Measurements from ENCODE around the gene RASAL2.

RASAL2 gene

DNA sequence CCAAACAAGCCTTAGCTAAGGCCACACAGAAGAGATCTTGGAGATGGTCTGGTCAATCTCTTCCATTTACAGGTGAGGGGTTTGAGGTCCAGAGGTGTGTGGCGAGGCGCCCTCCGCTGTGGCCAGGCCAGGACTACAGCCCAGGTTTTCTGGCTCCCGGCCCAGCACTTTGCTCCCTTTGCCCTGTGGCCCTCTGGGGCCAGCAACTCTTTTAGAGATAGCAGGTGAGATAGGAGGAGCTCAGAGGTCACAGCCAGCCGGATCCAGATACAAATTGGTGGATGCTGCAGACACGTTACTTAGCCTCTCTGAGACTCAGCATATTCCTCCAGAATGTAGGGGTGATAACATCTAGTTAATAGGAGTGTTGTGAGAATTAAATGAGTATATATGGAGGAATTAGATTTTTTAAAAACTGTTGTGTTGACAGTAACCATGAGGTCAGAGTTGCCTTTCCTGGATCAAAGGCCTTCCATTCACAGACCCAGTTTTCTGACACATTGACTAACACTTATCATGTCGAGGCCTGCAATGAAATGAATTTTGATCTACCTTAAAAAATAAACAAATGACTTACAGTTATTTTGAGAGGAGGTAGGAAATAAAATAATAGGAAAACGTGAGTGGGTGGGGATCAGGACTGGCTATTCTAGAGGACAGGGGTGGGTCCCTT, 435.6 kb downstream of the RASAL2 start:
- no peak overlapping the region for H3K4me3 ChIP-seq (ENCODE audit: control insufficient read depth, low read depth, low read length)
- no peak for DNase-seq (ENCODE audit: low read depth)
- TF ChIP-seq, protein P1, sequence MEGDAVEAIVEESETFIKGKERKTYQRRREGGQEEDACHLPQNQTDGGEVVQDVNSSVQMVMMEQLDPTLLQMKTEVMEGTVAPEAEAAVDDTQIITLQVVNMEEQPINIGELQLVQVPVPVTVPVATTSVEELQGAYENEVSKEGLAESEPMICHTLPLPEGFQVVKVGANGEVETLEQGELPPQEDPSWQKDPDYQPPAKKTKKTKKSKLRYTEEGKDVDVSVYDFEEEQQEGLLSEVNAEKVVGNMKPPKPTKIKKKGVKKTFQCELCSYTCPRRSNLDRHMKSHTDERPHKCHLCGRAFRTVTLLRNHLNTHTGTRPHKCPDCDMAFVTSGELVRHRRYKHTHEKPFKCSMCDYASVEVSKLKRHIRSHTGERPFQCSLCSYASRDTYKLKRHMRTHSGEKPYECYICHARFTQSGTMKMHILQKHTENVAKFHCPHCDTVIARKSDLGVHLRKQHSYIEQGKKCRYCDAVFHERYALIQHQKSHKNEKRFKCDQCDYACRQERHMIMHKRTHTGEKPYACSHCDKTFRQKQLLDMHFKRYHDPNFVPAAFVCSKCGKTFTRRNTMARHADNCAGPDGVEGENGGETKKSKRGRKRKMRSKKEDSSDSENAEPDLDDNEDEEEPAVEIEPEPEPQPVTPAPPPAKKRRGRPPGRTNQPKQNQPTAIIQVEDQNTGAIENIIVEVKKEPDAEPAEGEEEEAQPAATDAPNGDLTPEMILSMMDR (IDR thresholded peaks at IDR 0.05; ENCODE audit: control insufficient read depth, insufficient read depth, low read depth, low read length, missing control alignments) = no peak

DNA sequence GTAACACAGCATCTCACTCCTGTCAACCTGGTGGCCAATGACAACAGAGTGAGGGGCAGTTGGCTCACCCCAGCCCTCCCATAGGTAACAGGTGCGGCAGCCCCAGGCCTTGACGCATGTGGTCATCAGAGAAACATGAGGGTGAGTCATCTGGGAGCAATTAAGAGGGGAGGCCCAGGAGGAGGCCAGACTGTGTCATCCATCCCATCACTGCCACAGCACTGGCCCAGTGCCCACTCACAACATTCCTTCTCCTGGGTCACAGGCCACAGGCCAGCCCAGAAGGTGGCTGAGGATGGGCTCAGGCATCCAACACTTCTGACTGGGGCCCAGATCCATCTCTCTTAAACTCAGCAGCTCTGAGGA, 436.1 kb downstream of the RASAL2 start:
- TF ChIP-seq, protein P1 (IDR thresholded peaks at IDR 0.05; ENCODE audit: control insufficient read depth, insufficient read depth, low read depth, low read length, missing control alignments) = no peak
- H3K4me3 ChIP-seq (ENCODE audit: control insufficient read depth, low read depth, low read length) = no peak overlapping the region

DNA sequence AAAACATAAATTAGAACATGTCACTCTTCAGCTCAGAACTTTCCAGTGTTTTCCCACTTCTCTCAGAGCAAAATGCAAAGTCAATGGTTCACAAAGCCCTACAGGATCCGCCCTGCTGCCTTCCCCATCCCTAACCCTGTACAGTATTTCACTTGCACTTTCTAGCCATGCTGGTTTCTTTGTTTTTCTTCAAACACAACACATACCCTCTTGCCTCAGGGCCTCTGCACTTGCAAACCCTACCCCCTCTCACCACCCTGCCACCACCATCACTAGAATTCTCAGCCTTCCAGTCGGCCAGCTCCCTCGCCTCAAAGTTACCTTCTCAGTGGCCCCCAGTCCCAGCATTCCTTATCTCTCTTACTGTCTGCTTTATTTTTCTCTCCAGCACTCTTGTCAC, 436.6 kb downstream of the RASAL2 start:
- TF ChIP-seq, protein P1 (IDR thresholded peaks at IDR 0.05; ENCODE audit: control insufficient read depth, insufficient read depth, low read depth, low read length, missing control alignments) = no peak
- DNase-seq (ENCODE audit: low read depth) = no peak
- no peak overlapping the region for H3K4me3 ChIP-seq (ENCODE audit: control insufficient read depth, low read depth, low read length)

More for the DNA sequence above, 436.1 kb downstream of the RASAL2 start:
- DNase-seq (ENCODE audit: low read depth) = no peak

DNA sequence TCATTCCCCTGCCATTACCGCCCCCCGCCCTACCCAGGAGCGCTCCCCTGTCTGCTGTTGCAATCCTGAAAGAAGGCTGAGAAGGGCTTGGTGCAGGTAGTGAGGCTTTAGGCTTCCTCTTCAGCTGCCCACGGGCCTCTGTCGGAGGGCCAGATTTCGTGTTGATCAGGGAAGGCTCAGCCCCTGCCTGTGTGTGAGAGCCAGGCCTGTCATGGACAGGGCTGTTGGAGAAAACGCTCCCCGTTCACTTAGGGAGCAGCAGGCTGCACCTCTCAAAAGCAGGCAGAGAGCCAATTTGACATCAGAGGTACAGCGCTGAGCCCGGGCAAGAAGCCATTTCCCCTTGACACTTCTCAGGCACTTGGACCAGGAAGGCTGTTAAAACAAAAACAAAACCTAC, 438.0 kb downstream of the RASAL2 start:
- DNase-seq (ENCODE audit: low read depth) = no peak

DNA sequence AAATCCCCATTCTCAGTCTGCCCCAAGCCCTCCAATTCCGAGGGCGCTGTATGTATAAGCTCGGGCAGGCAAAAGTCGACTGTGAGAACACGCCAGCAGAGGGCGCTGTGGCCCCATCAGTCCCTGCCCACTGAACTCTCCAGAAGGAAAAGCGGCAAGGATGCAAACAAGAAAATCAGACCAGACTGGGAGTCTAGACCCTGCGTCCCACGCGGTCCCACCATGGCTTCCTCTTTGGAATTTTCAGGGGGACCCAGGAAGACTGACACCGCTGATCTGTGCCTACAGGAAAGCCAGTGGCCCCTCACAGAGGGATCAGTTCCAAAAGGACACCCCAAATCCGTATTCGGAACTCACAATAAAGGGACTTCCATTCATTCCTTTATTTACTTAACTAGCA, 438.5 kb downstream of the RASAL2 start:
- TF ChIP-seq, protein P1 (IDR thresholded peaks at IDR 0.05; ENCODE audit: control insufficient read depth, insufficient read depth, low read depth, low read length, missing control alignments) = peak; percentile 88
- no peak for DNase-seq (ENCODE audit: low read depth)
- no peak overlapping the region for H3K4me3 ChIP-seq (ENCODE audit: control insufficient read depth, low read depth, low read length)

More for the DNA sequence above, 438.0 kb downstream of the RASAL2 start:
- no peak overlapping the region for H3K4me3 ChIP-seq (ENCODE audit: control insufficient read depth, low read depth, low read length)
- TF ChIP-seq, protein P1 (IDR thresholded peaks at IDR 0.05; ENCODE audit: control insufficient read depth, insufficient read depth, low read depth, low read length, missing control alignments) = no peak

DNA sequence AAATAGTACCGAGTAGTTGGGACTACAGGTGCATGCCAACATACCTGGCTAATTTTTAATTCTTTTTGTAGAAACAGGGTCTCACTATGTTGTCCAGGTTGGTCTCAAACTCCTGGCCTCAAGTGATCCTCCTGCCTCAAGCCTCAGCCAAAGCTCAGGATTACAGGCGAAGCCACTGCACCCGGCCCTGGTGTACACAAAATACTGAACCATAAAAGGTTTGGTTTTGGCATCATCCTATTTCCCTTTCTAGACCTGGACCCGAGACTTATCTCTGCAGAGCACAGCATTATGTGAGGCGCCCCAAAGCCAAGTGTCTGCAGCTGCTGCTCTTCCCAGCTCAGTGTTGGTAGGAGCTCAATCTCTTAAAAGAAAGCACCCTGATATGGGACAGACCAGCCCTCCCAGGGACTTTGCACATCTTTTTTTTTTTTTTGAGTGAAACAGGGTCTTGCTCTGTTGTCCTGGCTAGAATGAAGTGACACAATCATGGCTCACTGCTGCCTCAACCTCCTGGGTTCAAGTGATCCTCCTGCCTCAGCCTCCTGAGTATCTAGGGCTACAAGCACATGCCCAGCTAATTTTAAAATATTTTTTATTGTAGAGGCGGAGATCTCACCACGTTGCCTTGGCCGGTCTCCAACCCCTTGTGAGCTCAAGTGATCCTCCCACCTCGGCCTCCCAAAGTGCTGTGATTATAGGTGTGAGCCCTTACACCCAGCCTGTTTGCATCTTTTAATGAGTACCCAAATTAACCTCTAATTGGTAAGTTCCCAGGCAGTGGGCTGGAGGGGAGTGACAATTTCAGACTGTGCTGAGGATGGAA, 439.4 kb downstream of the RASAL2 start:
- no peak for DNase-seq (ENCODE audit: low read depth)
- TF ChIP-seq, protein P1 (IDR thresholded peaks at IDR 0.05; ENCODE audit: control insufficient read depth, insufficient read depth, low read depth, low read length, missing control alignments) = no peak
- H3K4me3 ChIP-seq (ENCODE audit: control insufficient read depth, low read depth, low read length) = no peak overlapping the region
